ENCODE results near the gene BPHL.

DNA sequence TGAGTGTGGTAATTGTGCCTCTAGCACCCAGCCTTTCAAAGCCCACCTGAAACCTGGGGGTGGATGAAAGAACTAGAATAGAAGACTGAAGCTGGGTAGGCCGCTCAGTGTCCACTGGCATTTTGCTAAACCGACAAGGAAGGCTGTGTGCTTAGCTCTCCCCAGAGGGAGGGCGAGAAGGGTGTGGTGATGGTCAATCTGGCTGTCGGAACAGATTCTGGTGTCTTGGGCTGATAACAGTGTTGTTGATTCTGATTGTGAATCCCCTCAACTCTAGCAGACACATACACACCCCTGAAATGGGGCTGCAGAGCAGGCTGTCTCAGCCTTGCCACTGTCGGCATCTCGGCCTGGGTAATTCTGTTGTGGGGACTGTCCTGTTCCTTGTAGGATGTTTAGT, 4.1 kb upstream of the BPHL start:
- no peak for TF ChIP-seq CTCF (IDR thresholded peaks at IDR 0.05)
- no peak for TF ChIP-seq REST (IDR thresholded peaks at IDR 0.05; ENCODE audit: insufficient read depth in 1 of 2, low read depth in 2 of 2, low read length in 1 of 2)
- TF ChIP-seq POLR2AphosphoS5 (IDR thresholded peaks at IDR 0.05; ENCODE audit: low read depth, low read length), result no peak
- TF ChIP-seq TCF7L2 (IDR thresholded peaks at IDR 0.05; ENCODE audit: low read depth, low read length), result no peak
- no peak for TF ChIP-seq SIN3A (IDR thresholded peaks at IDR 0.05; ENCODE audit: borderline replicate concordance, insufficient read depth, low read depth, low read length)

All from Panc1 (cell line).